GM18526 (cell line): ENCODE results near the gene CPT1B.

ENCODE experiments used
- POLR2A ChIP-seq: IDR thresholded peaks from 3 replicates; pipeline ENCODE4 v1.6.1; 2011; ENCODE audit not compliant: insufficient read length; ENCODE audit errors: extremely low read depth

CPT1B gene

DNA sequence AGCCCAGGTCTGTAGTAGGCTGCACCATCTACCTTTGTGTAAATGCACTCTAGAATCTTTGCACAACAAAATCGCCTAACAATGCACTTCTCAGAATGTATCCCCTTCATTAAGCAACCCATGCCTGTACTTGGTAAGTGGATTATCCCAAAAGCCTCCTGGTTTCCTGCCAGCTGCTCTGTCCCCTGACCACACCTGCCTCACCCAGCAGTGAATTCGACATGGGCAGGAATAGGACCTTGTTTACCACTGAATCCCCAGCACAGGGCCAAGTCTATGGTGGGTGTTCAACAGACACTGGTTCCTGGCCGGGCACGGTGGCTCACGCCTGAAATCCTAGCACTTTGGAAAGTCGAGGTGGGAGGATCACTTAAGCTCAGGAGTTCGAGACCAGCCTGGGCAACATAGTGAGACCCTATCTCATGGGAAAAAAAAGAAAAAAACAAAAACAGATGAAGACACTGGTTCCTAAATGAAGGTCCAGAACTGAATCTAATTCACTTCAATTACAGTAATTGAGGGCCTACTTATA is 10.4 kb downstream of the CPT1B start:
- TF ChIP-seq POLR2A = no peak

DNA sequence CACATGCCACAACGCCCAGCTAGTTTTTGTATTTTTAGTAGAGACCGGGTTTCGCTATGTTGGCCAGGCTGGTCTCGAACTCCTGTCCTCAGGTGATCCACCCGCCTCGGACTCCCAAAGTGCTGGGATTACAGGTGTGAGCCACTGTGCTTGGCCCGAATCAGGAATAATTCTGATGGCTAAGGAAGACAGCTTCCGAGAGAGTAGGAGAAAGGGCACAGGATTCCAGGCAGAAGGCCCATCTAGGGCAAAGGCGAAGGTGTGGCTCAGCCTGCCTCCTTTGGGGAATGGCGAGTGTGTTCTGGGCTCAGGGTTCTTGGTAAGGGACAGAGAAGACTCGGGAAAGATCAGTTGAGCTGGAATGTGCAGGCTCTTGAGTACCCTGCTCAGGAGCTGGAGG is 13.9 kb downstream of the CPT1B start:
- no peak for TF ChIP-seq POLR2A

- no peak for TF ChIP-seq POLR2A
Observed at GRCh38 chr22:50563413-50564160, 14.6 kb downstream of the CPT1B start.

DNA sequence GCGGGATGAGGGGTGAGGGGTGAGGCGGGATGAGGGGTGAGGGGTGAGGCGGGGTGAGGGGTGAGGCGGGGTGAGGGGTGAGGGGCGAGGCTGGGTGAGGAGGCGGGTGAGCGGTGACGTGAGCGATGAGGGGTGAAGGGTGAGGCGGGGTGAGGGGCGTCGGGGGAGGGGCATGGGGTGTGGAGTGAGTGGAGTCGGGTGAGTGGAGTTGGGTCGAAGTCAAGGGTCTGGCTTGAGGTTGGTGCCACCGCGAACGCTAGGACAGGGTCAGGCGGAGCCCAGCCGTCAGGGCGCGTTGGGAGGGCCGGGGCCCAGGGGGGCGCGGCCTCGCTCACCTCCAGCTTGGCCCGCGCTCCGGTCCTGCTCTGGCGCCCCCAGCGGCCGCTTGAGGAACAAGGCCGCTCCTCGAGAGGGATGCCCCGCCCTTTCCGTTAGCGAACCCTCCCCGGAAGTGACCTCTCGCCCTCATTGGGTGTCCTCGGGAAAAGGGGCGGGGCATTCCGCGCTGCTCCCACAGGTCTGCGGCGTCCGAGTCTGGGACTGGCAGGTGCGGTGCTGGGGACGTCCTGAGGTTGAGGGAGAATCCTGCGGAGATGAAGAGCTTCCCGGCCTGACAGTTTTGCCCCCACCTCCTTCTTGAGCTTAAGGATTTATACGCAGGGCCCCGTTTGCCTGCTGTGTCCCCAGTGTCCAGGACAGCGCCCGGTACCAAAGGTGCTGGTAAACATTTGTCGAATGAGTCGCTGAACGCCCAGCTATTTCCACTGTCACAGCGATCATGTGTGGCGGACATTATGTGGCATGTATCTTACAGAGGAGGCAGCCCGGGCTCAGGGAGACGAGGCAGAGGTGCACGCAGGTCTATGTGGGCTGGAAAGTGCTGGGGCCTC is 15.5 kb downstream of the CPT1B start, which contains the start of gene SYCE3:
Gene SYCE3 (minus strand): TSS at position 397 of the 890 bp plus-strand sequence. CDS start 6,514 bp downstream, outside the sequence.
- TF ChIP-seq POLR2A = peak; percentile 61

DNA sequence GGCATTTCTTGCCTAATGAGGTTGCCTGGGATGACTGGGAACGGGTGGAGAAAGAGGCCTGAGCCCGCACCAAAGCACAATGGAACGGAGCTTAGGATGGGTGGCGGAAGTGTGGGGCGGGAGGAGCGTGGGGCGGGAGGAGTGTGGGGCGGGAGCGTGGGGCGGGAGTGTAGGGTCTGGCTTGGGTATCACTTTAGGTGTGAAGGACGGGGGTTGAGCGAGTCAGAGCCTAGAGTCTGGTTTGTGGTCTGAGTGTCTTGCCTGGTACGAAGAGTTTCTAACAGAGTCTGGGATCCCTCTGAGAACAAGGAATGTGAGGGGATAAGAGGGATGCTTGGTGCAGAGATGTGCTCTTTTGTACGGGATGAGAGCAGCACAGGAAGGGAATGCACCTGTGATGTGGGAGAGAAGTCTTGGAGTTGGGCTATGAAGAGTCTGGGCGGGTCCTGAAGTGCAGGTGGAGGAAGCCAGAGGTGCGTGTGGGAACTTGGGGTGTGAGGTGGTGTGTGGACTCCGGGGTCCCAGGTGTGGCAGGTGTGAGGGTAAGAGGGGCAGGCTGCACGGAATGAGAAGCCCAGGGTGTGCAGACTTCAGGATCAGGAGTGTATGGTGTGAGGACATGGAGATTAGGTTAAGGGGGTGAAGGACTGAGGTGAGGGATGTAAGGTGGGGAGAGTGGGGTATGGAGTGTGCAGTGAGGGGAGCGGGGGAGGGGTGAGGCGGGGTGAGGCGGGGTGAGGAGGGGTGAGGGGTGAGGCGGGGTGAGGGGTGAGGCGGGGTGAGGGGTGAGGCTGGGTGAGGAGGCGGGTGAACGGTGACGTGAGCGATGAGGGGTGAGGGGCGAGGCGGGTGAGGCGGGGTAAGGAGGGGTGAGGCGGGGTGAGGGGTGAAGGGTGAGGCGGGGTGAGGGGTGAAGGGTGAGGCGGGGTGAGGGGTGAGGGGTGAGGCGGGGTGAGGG is 16.5 kb downstream of the CPT1B start:
- TF ChIP-seq POLR2A = no peak

- no peak for TF ChIP-seq POLR2A
Observed at GRCh38 chr22:50560034-50560433, 18.2 kb downstream of the CPT1B start.

DNA sequence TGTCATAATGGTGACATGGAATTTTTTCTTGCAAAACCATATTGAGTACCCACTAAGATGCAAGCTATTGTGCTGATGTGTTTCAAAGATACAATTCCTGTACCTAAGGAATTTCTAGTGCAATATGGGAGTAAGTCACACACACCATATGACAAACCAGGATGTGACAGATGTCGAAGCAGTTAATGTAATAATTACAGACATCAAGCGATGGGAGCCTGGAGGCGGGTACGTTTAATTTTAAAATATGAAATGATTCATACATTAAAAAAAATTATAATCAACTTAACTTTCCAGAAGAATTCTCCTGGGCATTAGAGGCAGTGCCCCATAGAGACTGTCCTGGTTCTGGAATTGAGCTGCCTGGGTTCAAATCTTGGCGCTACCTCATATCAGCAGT is 21.5 kb downstream of the CPT1B start:
- no peak for TF ChIP-seq POLR2A

DNA sequence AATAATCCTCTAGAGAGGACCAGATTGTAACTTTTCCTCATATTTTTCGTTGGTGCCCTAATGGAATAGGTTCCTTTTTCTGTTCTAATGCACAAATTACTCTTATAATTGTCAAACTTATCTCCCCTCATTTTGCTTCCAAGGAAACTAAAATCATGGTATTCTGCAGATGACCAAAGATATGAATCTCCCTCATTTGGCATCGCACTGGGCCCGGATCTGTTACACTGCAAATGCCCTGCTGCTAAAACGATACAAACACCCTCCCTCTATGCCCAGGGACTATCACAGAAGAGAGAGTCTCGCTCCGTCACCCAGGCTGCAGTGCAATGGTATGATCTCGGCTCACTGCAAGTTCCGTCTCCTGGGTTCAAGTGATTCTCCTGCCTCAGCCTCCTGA is 24.9 kb downstream of the CPT1B start:
- no peak for TF ChIP-seq POLR2A

- TF ChIP-seq POLR2A = no peak
Observed at GRCh38 chr22:50551160-50551752, 27.0 kb downstream of the CPT1B start.

GRCh38 chr22:50550395-50550794 is 27.8 kb downstream of the CPT1B start:
- no peak for TF ChIP-seq POLR2A

GRCh38 chr22:50548921-50549790 is 29.1 kb downstream of the CPT1B start:
- TF ChIP-seq POLR2A = no peak

GRCh38 chr22:50548040-50548920 is 29.9 kb downstream of the CPT1B start:
- peak; percentile 14 for TF ChIP-seq POLR2A
